HCT116 (cell line): Measurements from ENCODE around the gene ARF1. TPM values are rescaled to one million over a fixed set of nuclear protein-coding genes. Genes with fewer than 3 reads are reported as not detected.

Experiments used
- ATAC-seq: fragments of 200-7000 bp; cut with Tn5 transposase; 2 replicates; pipeline ENCODE4 v1.9.1; 2020; ENCODE audit warnings: mild to moderate bottlenecking, moderate library complexity
- BruUV-seq: library from RNA; stranded (reverse); fragments of 400-500 nt; replicated peaks from 2 replicates; lab custom pipeline; 2021; lab: Mats Ljungman, UMichigan
- CTCF ChIA-PET: fragments of 300-600 bp; sonication (Branson Sonifier 250); formaldehyde crosslinking; loops from one replicate; lab custom pipeline; 2021; ENCODE audit warnings: antibody characterized with exemption; lab: Charles Lee
- POLR2A ChIA-PET: fragments of 300-600, 350-600 bp; sonication (Branson Sonifier 250); formaldehyde crosslinking; loops from one replicate; lab custom pipeline; 2021; ENCODE audit warnings: antibody characterized with exemption; lab: Charles Lee
- RAD21 ChIA-PET, 2 experiments: fragments of 300-600 bp; sonication (Branson Sonifier 250); formaldehyde crosslinking; loops; one replicate each; lab custom pipeline; 2023; ENCODE audit warnings: low total read pairs in 2 of 2; ENCODE audit not compliant: uncharacterized antibody in 2 of 2, unreplicated experiment in 2 of 2, low non-redundant PET in 1 of 2; lab: Charles Lee
- DNase-seq: peaks from one replicate; pipeline ENCODE4 v3.0.0-alpha.2; 2010; ENCODE audit warnings: low read depth, low spot score
- H2AFZ ChIP-seq: fragments of 200-600 bp; shearing (Covaris generic), sonication (generic); 2 replicates; pipeline ENCODE4 v1.6.1; 2017; ENCODE audit warnings: low read depth, mixed run types, mixed read lengths, antibody characterized with exemption, low read length; ENCODE audit not compliant: poor library complexity, severe bottlenecking
- H3K27ac ChIP-seq: 2 replicates; pipeline ENCODE4 v1.5.1; 2012; ENCODE audit warnings: low read depth, low read length
- H3K27me3 ChIP-seq: fragments of 200-600 bp; sonication (generic); 2 replicates; pipeline ENCODE4 v1.6.1; 2016; ENCODE audit warnings: mixed run types, low read length, mixed read lengths; ENCODE audit not compliant: insufficient read depth
- H3K36me3 ChIP-seq, 2 experiments: fragments of 200-500 bp in 1 of 2; fragments of 200-600 bp in 1 of 2; sonication (Bioruptor generic) in 1 of 2; sonication (generic) in 1 of 2; 2 replicates each; pipeline versions ENCODE4 v1.5.1 to v1.6.1; 2014 to 2016; ENCODE audit warnings: low read length in 2 of 2, inconsistent platforms in 1 of 2, mixed read lengths in 1 of 2, mixed run types in 1 of 2; ENCODE audit not compliant: insufficient read depth in 2 of 2, control insufficient read depth in 1 of 2
- H3K4me1 ChIP-seq, 2 experiments: fragments of 200-600 bp in 1 of 2; sonication (generic) in 1 of 2; 2 replicates each; pipeline versions ENCODE4 v1.5.1 to v1.6.1; 2012 to 2017; ENCODE audit warnings: low read length in 2 of 2, inconsistent platforms in 1 of 2, mild to moderate bottlenecking in 1 of 2, mixed read lengths in 1 of 2, mixed run types in 1 of 2, moderate library complexity in 1 of 2; ENCODE audit not compliant: insufficient read depth in 2 of 2, control insufficient read depth in 1 of 2
- H3K4me2 ChIP-seq: fragments of 200-600 bp; sonication (generic); 2 replicates; pipeline ENCODE4 v1.6.1; 2017; ENCODE audit warnings: mixed run types, low read length, mixed read lengths
- H3K4me3 ChIP-seq, 2 experiments: fragments of 200-600 bp in 1 of 2; sonication (generic) in 1 of 2; replicated peaks in 1 of 2; 2 replicates each; pipeline ENCODE4 v1.5.1; 2011 to 2016; ENCODE audit warnings: low read length in 2 of 2, control low read depth in 1 of 2, low read depth in 1 of 2, mild to moderate bottlenecking in 1 of 2, mixed read lengths in 1 of 2, mixed run types in 1 of 2
- H3K79me2 ChIP-seq: fragments of 200-600 bp; sonication (generic); 2 replicates; pipeline ENCODE4 v1.6.1; 2017; ENCODE audit warnings: mild to moderate bottlenecking, mixed run types, low read length, moderate library complexity, mixed read lengths; ENCODE audit not compliant: insufficient read depth
- H3K9ac ChIP-seq: fragments of 200-600 bp; sonication (generic); 2 replicates; pipeline ENCODE4 v1.6.1; 2016; ENCODE audit warnings: low read length, mixed read lengths
- H3K9me2 ChIP-seq: fragments of 200-600 bp; sonication (generic), shearing (Covaris generic); 2 replicates; pipeline ENCODE4 v1.6.1; 2017; ENCODE audit warnings: mixed run types, mild to moderate bottlenecking, moderate library complexity; ENCODE audit not compliant: insufficient read depth
- H3K9me3 ChIP-seq, 2 experiments: fragments of 200-500 bp in 1 of 2; fragments of 200-600 bp in 1 of 2; sonication (Bioruptor generic) in 1 of 2; sonication (generic) in 1 of 2; 2 replicates each; pipeline ENCODE4 v1.6.1; 2014 to 2017; ENCODE audit warnings: low read length in 2 of 2, mixed read lengths in 2 of 2, inconsistent platforms in 1 of 2, low read depth in 1 of 2, mild to moderate bottlenecking in 1 of 2, mixed run types in 1 of 2, moderate library complexity in 1 of 2; ENCODE audit not compliant: control insufficient read depth in 1 of 2, insufficient read depth in 1 of 2
- H4K20me1 ChIP-seq: fragments of 200-600 bp; sonication (generic), shearing (Covaris generic); 2 replicates; pipeline ENCODE4 v1.6.1; 2017; ENCODE audit warnings: mixed run types, mild to moderate bottlenecking, moderate library complexity; ENCODE audit not compliant: insufficient read depth
- EZH2 ChIP-seq: fragments of 200-600 bp; sonication (generic); IDR thresholded peaks from 2 replicates; pipeline ENCODE4 v1.6.1; 2017; ENCODE audit warnings: antibody characterized with exemption, mixed run types
- SIN3A ChIP-seq: IDR thresholded peaks from 2 replicates; pipeline ENCODE4 v1.6.1; 2012; ENCODE audit warnings: low read depth
- YY1 ChIP-seq: IDR thresholded peaks from 2 replicates; pipeline ENCODE4 v1.6.1; 2011; ENCODE audit warnings: low read length, low read depth, moderate library complexity, mild to moderate bottlenecking; ENCODE audit not compliant: insufficient replicate concordance; ENCODE audit errors: extremely low read depth
- intact Hi-C: fragments of 100-400 bp; cut with micrococcal nuclease; formaldehyde crosslinking; loops from 2 replicates; pipeline ENCODE4 v1.10.0; 2022
- total RNA-seq: library from RNA; stranded (reverse); gene quantifications from one replicate; pipeline ENCODE4 v1.2.1, GENCODE V29; 2021; ENCODE audit not compliant: unreplicated experiment
- TF ChIP-seq, protein P1 (sequence below), 3 experiments: fragments of 200-600 bp in 1 of 3; sonication (generic) in 1 of 3; IDR thresholded peaks in 2 of 3; conservative IDR thresholded peaks in 1 of 3; 2 replicates each; pipeline ENCODE4 v1.5.1; 2012 to 2017; ENCODE audit warnings: low read depth in 2 of 3, low read length in 2 of 3, antibody characterized with exemption in 1 of 3, borderline replicate concordance in 1 of 3, control low read depth in 1 of 3, mild to moderate bottlenecking in 1 of 3, mixed read lengths in 1 of 3, mixed run types in 1 of 3, moderate library complexity in 1 of 3; ENCODE audit not compliant: insufficient read depth in 1 of 3
- TF ChIP-seq, protein P2 (sequence below): IDR thresholded peaks from 2 replicates; pipeline ENCODE4 v1.6.1; 2011; ENCODE audit warnings: mild to moderate bottlenecking, low read length, moderate library complexity; ENCODE audit not compliant: insufficient replicate concordance; ENCODE audit errors: extremely low read depth

ARF1 gene
- total RNA-seq, 1 experiment from 2014 or later = 394 TPM

DNA sequence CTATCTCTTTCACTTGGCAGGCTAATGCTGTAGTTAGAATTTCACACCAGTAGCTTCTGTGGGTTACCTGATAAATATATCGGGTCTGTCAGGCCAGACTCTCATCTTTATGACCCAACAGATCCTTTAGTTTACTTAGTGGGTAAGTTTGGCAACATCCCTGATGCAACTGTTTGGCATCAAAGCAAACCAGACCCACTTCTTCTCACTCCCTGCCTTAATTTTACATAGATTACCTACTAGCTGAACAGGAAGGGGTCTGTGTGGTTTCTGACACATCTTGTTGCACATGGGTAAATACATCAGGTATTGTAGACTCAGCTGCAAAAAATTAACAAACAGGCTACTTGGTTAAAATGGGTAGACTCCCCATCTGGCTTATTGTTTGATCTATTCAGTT is 54.4 kb downstream of the ARF1 start:
- CTCF ChIA-PET = no interaction called here
- no TSS peak for BruUV-seq
- no peak overlapping the region for H3K4me2 ChIP-seq
- H3K36me3 ChIP-seq = no peaks in the 10 kb centered on the region
- H3K9me3 ChIP-seq = no peaks in the 10 kb centered on the region
- intact Hi-C loops = no loop called here
- peaks cover 17% of the 10 kb centered on the region for H3K79me2 ChIP-seq
- H2AFZ ChIP-seq = no peak overlapping the region
- POLR2A ChIA-PET = no interaction called here
- RAD21 ChIA-PET = no interaction called here
- no peak for DNase-seq
- H3K4me3 ChIP-seq = no peak overlapping the region
- no peaks in the 10 kb centered on the region for H4K20me1 ChIP-seq
- TF ChIP-seq EZH2 (no peak), YY1 (no peak), SIN3A (no peak)
- TF ChIP-seq, protein P1, sequence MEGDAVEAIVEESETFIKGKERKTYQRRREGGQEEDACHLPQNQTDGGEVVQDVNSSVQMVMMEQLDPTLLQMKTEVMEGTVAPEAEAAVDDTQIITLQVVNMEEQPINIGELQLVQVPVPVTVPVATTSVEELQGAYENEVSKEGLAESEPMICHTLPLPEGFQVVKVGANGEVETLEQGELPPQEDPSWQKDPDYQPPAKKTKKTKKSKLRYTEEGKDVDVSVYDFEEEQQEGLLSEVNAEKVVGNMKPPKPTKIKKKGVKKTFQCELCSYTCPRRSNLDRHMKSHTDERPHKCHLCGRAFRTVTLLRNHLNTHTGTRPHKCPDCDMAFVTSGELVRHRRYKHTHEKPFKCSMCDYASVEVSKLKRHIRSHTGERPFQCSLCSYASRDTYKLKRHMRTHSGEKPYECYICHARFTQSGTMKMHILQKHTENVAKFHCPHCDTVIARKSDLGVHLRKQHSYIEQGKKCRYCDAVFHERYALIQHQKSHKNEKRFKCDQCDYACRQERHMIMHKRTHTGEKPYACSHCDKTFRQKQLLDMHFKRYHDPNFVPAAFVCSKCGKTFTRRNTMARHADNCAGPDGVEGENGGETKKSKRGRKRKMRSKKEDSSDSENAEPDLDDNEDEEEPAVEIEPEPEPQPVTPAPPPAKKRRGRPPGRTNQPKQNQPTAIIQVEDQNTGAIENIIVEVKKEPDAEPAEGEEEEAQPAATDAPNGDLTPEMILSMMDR (IDR thresholded peaks at IDR 0.05 in 2 of 3, conservative IDR thresholded peaks at IDR 0.05 in 1 of 3; ENCODE audit: borderline replicate concordance in 1 of 3, insufficient read depth in 1 of 3, low read depth in 2 of 3, low read length in 2 of 3) = no peak
- TF ChIP-seq, protein P2, sequence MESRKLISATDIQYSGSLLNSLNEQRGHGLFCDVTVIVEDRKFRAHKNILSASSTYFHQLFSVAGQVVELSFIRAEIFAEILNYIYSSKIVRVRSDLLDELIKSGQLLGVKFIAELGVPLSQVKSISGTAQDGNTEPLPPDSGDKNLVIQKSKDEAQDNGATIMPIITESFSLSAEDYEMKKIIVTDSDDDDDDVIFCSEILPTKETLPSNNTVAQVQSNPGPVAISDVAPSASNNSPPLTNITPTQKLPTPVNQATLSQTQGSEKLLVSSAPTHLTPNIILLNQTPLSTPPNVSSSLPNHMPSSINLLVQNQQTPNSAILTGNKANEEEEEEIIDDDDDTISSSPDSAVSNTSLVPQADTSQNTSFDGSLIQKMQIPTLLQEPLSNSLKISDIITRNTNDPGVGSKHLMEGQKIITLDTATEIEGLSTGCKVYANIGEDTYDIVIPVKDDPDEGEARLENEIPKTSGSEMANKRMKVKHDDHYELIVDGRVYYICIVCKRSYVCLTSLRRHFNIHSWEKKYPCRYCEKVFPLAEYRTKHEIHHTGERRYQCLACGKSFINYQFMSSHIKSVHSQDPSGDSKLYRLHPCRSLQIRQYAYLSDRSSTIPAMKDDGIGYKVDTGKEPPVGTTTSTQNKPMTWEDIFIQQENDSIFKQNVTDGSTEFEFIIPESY = no peak
- TF ChIP-seq, all 23 proteins: peak for 0
- ATAC-seq = no peak
- Histone ChIP-seq H3K4me1 (peaks cover under 1 to 17% of the 10 kb centered on the region in 2 experiments), H3K27ac (no peak overlapping the region), H3K9me2 (no peaks in the 10 kb centered on the region), H3K27me3 (peaks cover 3% of the 10 kb centered on the region; the same call in 1 of the 2 replicates), H3K9ac (no peak overlapping the region)
